Tibial nerve (tissue), 4 donors: ENCODE measurements around the gene TTLL4.
"Not testable (repeated sequence)": the region's sequence is repeated elsewhere in the genome, so short reads cannot be mapped to it uniquely, and the experiment has no call there.

Experiments
- CTCF ChIP-seq, 5 experiments: fragments of 200-600 bp in 3 of 5; fragments of 450-650 bp in 2 of 5; sonication (generic) in 3 of 5; IDR thresholded peaks; one replicate each; pipeline ENCODE4 v1.5.1; 2016 to 2019; ENCODE audit warnings: antibody characterized with exemption in 5 of 5, mild to moderate bottlenecking in 3 of 5, moderate library complexity in 2 of 5
- EP300 ChIP-seq, 2 donors: sonication (generic); formaldehyde crosslinking; IDR thresholded peaks; one replicate each; pipeline ENCODE4 v1.6.1; 2017; ENCODE audit warnings: antibody characterized with exemption in 2 of 2, mild to moderate bottlenecking in 1 of 2
- POLR2A ChIP-seq, 2 donors: fragments of 450-650 bp; IDR thresholded peaks; one replicate each; pipeline ENCODE4 v1.6.1; 2017; ENCODE audit warnings: antibody characterized with exemption in 2 of 2, mild to moderate bottlenecking in 2 of 2, moderate library complexity in 2 of 2

- TF ChIP-seq CTCF (IDR thresholded peaks at IDR 0.05) (peak; percentile 62 to 81 (median 74)), EP300 (IDR thresholded peaks at IDR 0.05) (peak in 1 of 2 donors; percentile 17)
- TF ChIP-seq POLR2A (IDR thresholded peaks at IDR 0.05): not testable (repeated sequence)
Measured at GRCh38 chr2:218687400-218688060, 23.1 kb upstream of the TTLL4 start.
